Measurements from ENCODE around the gene TMEM260. TPM values are rescaled to one million over a fixed set of nuclear protein-coding genes. Genes with fewer than 3 reads are reported as not detected.

Gene TMEM260
- total RNA-seq (2014; rRNA removed; shearing (Covaris generic)), result 8.3 and 9.7 TPM in 2 replicates

DNA sequence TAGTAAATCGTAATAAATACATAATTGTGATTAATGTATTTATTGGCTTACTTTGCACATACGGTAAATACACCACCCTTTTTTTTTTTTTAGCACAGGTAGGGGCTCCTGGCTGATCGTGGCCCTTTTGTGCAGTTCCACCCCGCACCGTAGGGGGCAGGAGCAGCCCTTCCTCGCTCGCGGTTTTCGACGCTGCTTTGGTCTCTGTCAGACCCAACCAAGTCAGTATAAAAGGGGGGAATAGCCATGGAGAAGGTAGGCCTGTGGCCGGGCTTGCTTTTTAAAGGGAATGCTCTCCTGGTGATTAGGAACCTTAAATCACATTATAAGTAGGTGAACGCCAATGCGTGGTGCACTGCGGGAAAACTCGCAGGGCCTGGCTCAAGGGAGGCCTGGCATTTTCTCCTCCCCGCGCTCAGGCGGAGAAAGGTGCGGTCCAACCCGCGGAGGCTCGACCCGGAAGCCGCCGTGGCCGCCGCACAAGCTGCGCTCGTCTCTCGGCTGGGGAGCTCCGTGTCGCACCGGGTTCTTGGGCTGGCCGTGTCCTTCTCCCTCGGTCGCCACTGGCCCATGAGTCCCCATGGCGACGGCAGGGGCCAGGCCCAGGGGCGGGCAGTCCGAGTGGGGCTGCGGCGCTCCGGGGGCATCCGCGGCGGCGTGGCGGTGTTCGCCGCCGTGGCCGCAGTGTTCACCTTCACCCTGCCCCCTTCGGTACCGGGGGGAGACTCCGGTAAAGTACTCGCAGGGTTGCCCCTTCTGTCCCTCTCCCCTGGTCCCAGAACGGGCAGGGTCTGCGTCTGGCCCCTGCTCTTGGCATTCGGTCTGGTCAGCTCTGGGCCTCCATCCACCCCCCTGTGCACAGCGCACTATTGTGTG lies at the start of gene TMEM260:
TMEM260 (plus strand) TSS at position 454 of the 876 bp plus-strand sequence; CDS start at position 571, 117 bp downstream.
- DNase-seq (ENCODE audit: low spot score), result peak; percentile 81

DNA sequence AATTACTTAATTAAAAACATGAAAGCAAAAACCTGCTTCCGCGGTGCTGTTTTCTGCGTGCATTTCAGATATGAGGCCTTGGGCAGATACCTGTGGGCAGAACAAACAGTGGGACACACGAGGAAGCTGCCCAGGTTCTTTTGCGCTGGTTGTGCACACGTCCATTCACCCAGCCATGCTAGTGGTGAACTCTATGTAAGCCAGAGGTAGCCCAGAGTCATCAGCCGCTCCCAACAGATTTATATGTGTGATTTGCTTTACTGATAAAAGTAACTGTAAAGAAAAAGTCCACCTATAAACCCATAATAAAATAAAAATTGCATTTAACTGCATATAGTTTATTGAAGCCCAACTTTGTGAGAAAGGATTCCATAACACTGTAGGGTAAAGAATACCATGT lies 47.1 kb upstream of the TMEM260 start:
- DNase-seq (ENCODE audit: low spot score), result no peak

DNA sequence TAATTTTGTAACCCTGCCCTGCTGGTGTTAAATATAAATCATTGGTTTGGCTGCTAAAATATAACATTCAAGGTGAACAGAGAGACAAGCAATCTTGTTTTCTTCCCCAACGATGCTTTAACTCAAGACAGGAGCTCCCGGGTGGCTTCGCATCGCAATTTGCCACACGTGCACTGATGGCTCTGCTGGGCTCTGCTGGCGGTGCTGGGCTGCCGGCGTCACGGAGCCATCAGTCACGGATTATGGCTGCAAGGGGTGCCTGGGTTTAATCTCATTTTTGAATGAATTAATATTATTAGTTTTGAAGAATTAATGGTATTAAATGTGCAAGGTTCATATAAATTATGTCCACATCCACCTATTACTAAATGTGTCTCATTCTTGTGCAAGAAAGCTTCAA lies 44.9 kb upstream of the TMEM260 start:
- no peak for DNase-seq (ENCODE audit: low spot score)

DNA sequence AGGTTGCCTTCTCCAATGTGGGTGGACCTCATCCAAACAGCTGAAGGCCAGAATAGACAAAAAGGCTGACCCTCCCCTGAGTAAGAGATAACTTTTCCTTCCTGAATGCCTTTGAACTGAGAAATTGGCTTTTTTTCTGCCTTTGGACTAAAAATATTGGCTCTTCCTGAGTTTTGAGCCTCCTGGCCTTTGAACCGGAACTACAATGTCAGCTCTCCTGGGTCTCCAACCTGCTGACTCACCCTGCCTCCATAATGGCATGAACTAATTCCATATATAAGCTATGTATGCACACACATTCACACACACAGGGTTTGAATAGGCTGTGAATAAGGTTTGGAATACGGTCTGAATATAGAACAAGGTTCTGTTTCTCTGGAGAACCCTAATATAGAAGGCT lies 39.7 kb upstream of the TMEM260 start:
- no peak for DNase-seq (ENCODE audit: low spot score)

DNA sequence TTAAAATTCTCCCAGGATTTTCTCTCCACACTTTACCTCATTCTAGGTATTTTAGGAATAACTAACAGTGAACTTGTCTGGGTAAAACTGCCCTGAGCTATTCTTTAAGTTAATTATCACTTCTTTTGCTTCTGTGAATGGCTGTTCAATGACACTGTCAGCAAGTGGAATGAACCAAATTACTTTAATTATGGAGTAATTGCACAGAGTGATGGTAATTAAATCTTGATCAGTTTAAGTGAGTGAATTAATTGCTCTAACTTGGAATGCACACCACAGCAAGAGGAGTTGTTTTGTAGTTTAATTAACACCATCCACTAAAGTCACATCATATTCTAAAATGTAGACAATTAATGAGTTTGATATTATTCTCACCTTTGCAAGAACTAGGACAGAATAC lies 36.2 kb upstream of the TMEM260 start:
- DNase-seq (ENCODE audit: low spot score), result no peak

DNA sequence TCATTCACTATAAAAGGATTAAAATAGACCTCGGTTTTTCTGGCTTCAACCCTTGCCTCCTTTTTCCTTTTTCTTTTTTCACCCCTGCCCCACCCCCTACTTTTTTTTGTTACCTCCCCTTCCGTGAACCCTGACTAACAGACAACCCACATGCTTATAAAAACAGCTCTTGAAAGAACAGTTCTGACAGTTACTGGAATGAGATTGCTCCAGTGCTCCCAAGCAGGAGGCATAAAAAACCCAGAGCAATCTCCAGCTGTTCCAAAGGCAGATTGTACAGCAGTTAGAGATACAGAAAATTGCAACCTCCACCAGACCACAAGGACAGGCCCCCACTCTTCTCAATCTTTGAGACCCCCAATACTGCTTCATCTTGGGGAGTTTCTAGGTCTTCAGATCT lies 29.9 kb upstream of the TMEM260 start:
- no peak for DNase-seq (ENCODE audit: low spot score)

DNA sequence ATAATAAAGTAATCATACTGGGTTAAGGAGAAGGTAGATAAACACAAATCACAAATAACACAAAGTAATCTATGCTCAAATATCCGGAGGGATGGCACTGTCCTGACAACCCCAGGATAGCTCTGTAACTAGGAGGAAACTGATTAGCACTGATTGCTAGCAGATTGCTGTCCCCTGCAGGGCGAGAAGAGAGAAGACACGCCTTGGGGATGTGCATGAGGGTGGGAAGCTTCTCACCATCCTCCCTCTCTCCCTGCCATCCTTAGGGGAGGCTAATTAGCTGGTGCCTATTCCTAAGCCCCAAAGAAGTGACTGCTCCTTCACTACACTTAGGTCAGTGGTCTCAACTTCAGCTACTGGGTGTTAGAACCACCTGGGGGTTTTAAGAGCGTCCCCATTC lies 27.0 kb upstream of the TMEM260 start:
- no peak for DNase-seq (ENCODE audit: low spot score)

DNA sequence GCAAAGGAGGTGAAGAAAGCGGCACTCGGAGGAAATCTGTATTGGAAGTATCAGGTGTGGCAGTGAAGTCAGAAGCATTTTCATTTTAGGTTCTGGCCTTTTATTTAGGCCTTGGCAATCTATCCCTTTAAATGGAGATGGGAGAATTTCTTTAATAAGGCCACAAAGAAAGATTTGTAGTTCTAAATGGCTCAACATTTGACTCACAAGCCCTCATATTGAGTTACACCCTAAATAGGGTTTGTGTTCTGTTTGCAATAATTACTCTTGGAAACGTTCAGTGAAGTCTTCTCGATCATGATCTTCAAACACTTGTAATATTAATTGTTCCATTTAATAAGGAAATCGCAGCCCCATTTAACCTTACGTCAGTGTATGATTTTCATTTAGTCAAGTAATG lies 25.3 kb upstream of the TMEM260 start:
- no peak for DNase-seq (ENCODE audit: low spot score)

DNA sequence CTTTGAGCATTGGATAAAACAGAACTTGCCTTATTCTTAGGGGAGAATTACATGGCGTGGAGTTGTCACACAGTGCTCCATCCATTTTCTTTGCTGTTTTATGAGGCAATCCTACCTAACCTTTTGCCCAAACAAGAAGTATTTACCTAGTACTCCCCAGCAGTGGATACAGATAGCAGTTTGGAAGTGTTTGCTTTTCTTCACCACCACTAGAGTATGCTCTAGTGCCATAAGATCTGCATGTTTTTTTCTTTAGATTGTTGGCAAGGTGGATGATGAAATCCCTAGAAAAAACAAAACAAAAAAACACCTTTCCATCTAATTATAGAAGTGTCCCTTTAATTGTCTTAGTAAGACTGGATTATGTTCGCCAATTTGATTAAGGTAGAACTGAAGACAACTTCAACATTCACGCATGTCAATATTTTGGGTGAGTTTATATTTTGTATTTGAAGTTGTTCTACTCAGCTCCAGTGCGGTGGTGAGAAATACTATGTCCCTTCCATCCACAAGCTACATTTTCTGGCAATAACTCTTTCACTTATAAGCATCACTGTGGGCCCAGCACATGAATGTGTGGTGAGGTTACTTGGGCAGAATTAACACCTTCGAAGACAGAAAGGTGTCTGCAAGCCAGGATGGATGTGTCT lies 23.6 kb upstream of the TMEM260 start:
- peak; percentile 66 for DNase-seq (ENCODE audit: low spot score)

DNA sequence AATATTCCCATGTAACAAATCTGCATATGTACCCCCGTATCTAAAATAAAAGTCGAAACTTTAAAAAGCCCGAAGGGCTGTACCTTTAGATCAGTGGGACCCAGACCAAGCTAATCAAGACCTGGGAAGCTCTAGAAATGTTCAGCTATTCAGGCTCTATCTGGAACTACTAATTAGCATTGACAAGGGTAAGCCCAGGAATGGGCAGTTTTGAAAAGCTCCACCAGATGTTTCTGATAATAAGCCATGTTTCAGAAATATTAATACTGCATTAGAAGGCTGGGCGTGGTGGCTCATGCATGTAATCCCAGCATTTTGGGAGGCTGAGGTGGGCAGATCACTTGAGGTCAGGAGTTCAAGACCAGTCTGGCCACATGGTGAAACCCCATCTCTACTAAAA lies 20.4 kb upstream of the TMEM260 start:
- no peak for DNase-seq (ENCODE audit: low spot score)

DNA sequence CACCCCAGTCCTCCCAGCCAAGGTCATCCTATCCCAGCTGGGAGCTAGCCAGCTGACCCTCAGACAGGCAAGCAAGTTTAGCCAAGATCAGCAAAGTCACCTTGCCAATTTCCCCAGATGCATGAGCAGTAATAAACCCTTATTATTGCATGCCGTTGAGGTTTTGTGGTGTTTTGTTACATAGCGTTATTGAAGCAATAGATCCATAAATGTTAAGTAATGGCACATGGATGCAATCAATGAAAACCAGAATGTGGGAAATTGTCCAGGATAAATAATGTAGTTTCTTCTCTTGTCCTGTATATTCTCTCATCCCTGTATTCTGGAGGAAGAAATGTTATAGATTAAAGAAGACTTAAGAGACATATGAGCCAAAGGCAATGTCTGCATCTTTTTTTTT lies 18.0 kb upstream of the TMEM260 start:
- DNase-seq (ENCODE audit: low spot score), result no peak

DNA sequence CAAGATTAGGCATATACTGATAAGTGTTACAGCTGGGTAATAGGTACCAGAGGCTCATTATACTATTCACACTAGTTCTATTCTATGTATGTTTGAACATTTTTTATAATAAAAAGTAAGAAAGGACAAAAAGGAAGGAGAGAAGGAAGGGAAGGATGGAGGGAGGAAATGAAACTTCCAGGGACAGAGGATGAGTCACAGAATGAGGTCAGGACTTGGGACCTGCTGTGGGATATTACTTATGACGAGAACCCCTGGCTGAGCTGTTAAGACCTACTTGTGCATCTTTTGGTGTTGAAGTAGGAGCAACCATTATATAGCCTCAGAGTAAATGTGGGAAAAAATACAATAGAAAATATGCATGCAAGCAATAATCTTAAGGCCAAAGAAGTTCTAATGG lies 16.7 kb upstream of the TMEM260 start:
- DNase-seq (ENCODE audit: low spot score), result no peak

DNA sequence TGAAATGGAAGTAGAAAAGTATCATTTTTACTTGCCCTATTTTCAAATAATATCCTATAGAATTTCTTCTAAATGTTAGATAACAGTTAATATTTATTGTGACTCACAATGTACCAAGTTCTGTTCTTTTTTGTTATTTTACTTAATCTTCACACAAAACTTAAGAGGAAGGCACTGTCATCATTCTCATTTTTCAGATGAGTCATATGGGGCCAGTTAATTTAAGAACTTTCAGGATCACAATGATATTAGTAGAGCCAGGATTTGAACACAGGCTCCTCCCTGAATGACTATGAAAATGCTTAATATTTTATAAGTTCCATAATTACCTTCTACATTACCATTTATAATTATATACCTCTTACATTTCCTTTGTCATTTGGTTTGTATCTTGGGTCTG lies 10.4 kb upstream of the TMEM260 start:
- DNase-seq (ENCODE audit: low spot score), result no peak

DNA sequence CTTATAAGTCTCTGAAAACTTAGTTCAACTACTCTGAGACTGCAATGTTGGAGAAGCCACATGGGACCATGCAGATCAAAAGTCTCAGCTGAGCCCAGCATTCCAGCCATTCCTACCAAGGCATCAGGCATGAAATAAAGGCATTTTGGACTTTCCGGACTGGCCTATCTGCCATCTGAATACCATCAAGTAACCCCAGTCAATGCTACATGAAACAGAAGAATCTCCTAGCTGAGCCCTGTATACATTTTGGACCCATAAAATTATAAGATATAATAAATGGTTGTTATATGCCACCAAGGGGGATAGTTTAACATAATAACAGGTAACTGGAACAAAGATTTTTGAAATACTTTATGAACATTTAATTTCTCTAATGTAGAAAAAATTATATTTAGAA lies 9.3 kb upstream of the TMEM260 start:
- no peak for DNase-seq (ENCODE audit: low spot score)

DNA sequence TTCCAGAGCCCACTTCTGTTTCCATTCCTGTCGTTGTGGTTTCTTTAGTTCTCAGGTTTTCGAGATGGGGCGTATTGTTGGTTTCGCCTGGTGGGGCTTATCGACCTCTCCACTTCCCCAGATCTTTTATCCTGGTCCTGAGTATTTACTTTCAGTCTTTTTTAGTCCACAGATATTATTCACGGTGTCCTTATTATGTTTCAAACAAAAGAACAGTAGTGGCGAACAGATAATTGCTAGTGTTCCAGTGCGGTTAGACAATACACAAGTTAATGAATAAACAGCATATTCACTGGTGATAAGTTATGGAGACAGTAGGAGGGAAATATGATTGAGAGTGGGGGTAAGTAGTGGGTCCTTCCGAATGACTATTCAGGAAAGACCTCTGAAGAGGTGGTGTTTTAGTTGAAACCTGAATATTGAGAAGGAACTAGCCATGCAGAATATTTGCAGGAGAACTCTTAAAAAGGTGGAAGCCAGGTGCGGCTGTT lies 668 bp downstream of the TMEM260 start:
- DNase-seq (ENCODE audit: low spot score), result no peak

DNA sequence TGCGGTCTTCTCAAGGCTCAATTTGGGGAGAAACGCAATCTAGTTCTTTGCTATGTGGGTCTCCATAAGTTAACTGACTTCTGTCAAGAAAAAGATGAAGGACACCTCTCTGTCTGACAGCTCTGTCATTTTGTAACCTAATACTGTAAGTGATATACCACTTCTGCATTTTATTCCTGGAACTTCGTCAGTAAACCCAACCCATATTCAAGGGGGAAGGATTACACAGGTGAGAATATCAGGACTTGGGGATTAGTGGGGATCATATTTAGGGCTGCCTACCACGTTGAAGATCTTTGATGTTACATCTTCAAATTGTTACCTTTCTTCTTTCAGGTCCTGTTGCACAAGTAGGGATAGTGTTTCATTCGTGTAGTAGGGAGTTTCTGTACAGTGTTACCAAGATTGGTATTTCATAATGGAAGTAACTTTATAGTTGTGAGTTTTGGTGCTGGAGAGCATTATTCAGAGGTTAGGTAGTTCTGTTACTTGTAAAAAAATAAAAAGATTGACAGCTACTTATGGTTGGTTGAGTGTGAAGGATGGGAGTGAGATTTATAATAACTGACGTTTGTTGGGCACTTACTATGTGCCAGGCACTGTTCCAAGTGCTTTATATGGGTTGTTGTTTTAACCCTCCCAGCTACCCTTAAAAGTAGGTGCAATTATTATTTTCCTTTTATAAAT lies 1.6 kb downstream of the TMEM260 start:
- no peak for DNase-seq (ENCODE audit: low spot score)

DNA sequence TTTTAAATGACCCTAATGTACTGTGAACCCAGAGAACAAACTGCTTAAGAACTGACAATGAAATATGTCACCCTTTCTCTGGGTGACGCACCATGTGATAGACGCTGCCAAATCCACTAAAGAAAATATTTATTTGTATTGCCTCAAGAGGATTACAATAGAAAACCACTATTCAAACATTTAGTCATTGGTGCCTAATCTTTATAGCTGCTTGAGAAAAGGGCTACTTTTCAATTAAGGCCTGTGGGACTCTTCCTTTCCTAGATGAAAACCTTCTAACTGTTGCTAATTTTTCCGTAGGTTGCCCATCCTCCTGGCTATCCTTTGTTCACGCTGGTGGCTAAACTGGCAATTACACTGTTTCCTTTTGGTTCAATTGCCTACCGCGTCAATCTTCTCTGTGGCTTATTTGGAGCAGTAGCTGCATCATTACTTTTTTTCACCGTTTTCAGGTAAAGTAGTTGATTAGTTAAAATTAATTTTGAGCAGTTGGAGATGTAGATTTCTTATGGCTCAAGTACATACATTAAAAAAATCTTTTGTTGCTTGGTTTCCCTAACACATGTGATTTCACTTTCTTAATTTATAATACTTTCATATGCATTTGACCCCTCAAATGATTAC lies 6.0 kb downstream of the TMEM260 start:
- DNase-seq (ENCODE audit: low spot score), result peak; percentile 20

DNA sequence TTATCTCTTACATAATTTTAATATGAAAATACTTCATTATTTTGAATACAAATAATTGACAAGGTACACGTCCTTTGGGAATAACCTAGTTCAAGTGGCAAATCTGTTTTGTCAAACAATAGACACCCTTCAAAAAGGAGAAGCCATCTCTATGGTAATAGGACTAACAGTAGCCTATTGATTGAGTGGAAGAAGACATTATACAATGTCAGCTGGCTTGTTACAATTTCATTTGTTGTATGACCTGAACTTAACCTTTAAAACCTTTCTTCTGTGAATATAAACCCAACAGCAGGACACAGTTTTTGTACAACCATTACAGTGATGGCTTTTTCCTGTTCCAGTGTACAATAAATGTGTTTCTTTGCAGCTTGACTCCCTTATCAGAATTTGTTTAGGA lies 8.1 kb downstream of the TMEM260 start:
- no peak for DNase-seq (ENCODE audit: low spot score)

DNA sequence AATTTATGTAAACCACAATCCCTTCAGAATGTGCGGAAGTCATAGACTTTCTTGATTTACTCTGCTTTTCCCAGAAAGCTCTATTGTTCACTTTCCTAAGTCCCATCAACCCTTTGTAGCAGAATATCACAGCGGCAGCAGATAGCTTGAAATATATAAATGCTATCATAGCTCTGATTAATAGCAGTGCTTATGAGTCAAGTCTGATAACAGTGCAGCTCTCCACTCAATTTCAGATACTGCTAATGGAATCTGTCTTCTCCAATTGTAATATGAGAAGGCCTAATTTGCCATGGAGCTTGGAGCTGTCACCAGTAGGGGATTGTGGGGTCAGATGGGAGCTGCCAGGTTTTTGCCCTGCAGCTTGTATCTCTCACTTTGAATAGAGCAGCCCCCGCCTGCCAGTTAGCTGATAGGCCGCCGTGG lies 10.9 kb downstream of the TMEM260 start:
- no peak for DNase-seq (ENCODE audit: low spot score)

DNA sequence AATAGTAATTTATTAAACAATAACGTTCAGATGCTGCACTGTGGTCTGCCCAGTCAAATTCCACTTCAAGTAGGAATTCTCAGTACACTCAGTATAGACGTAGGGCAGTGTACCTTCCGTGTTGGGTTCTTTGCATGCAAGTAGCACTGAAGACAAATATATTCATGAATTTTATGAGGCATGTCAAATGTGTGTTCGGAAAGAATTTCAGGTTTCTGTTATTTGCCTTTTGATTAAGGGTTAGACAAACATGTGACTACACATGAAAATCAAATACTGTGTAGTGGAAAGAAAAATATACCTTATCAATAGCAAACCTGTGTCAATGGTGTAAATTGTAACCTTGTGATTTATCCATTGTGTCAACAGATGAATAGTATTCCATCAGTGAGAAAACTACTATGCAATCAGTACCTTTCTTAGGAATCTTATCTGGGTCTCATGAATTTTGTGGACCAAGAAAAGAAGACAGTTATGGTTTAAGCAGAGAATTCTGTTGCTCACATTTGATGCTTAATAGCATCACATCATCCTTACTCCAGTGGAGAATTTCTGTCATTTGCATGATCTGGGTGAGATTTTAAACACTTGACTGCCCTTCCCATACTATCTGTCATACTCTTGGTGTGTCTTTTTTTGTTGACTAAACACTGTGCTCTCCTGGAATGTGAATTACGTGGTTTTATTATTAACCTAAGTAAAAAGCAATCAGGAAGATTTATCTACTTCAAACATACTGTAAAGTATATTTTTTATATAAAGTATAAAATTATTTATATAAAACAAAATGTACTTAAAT lies 13.3 kb downstream of the TMEM260 start:
- DNase-seq (ENCODE audit: low spot score), result no peak

DNA sequence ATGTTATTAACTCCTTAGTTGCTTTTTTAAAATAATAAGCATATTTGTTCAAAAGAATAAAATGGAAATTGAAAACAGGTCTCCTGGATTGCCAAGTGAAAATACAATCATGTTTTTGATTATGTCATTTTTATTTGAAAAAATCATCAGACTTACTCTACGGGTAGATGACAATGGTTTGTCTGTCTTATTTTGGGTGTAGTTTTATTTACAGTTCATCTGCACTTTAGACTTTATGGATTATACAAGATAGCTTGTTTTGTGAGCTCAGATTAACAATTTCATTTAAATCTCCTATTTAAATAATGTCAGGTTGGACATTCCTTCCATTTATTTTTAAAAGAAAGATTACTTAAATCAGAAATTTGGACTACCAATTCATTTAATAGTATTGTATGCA lies 14.8 kb downstream of the TMEM260 start:
- DNase-seq (ENCODE audit: low spot score), result no peak
